K562 (cell line): ENCODE results near the gene ZNF776. TPM values are rescaled to one million over a fixed set of nuclear protein-coding genes. Genes with fewer than 3 reads are reported as not detected.

Experiments used
- ATAC-seq: fragments of 200-7000 bp; cut with Tn5 transposase; 3 replicates; pipeline ENCODE4 v1.9.1; 2020; ENCODE audit warnings: moderate library complexity
- BruUV-seq: library from RNA; stranded (reverse); fragments of 400-500 nt; replicated peaks from 2 replicates; lab custom pipeline; 2021; lab: Mats Ljungman, UMichigan
- CTCF ChIA-PET: fragments of 300-600 bp; formaldehyde crosslinking; extraction: SDS; loops from one replicate; lab custom pipeline; 2021; ENCODE audit warnings: low intra/inter-chr PET ratio; lab: Yijun Ruan, JAX
- POLR2A ChIA-PET: fragments of 300-600, 350-650 bp; sonication (Branson Sonifier 250); formaldehyde crosslinking; extraction: SDS; loops from one replicate; lab custom pipeline; 2021; ENCODE audit warnings: antibody characterized with exemption, inconsistent platforms; lab: Yijun Ruan, JAX
- DNase-seq, 4 experiments: peaks; one replicate each; pipeline versions ENCODE4 v3.0.0 to v3.0.0-alpha.2; 2011 to 2018; ENCODE audit warnings: low spot score in 3 of 4, mixed read lengths in 3 of 4; ENCODE audit errors: extremely low read depth in 1 of 4
- FAIRE-seq: peaks from 2 replicates; lab custom pipeline; 2011; peaks lifted over from hg19 to GRCh38; lab: Jason Lieb, UNC
- H2AFZ ChIP-seq: 2 replicates; pipeline ENCODE4 v1.6.0; 2011; ENCODE audit warnings: low read depth, low read length, control low read depth, inconsistent platforms
- H3K27ac ChIP-seq: fragments of 200-600 bp; 3 replicates; pipeline ENCODE4 v1.8.0; 2011; ENCODE audit warnings: low read depth, mild to moderate bottlenecking, control low read depth, inconsistent platforms, low read length, moderate library complexity, mixed read lengths; ENCODE audit errors: extremely low read depth
- H3K27me3 ChIP-seq, 2 experiments: fragments of 300-600 bp in 1 of 2; 2 replicates in 1 of 2; 3 replicates in 1 of 2; pipeline versions ENCODE4 v1.6.0 to v1.8.0; 2011; ENCODE audit warnings: inconsistent platforms in 2 of 2, low read length in 2 of 2, mild to moderate bottlenecking in 1 of 2, mixed read lengths in 1 of 2, moderate library complexity in 1 of 2; ENCODE audit not compliant: control insufficient read depth in 2 of 2, insufficient read depth in 2 of 2
- H3K36me3 ChIP-seq: fragments of 300-600 bp; 3 replicates; pipeline ENCODE4 v1.8.0; 2011; ENCODE audit warnings: mild to moderate bottlenecking, low read length, inconsistent platforms; ENCODE audit not compliant: control insufficient read depth, insufficient read depth
- H3K4me1 ChIP-seq, 2 experiments: fragments of 200-600 bp in 1 of 2; replicated peaks in 1 of 2; 2 replicates in 1 of 2; 3 replicates in 1 of 2; pipeline versions ENCODE4 v1.5.1 to v1.8.0; 2011; ENCODE audit warnings: inconsistent platforms in 2 of 2, low read length in 2 of 2, mild to moderate bottlenecking in 1 of 2, mixed read lengths in 1 of 2, moderate library complexity in 1 of 2; ENCODE audit not compliant: control insufficient read depth in 2 of 2, insufficient read depth in 2 of 2
- H3K4me2 ChIP-seq: 2 replicates; pipeline ENCODE4 v1.6.1; 2011; ENCODE audit warnings: low read length, control low read depth, inconsistent platforms, mixed read lengths; ENCODE audit not compliant: insufficient read depth
- H3K4me3 ChIP-seq: fragments of 200-600 bp; sonication (generic), shearing (Covaris generic); 2 replicates; pipeline ENCODE4 v1.5.1; 2016; ENCODE audit warnings: control low read depth, inconsistent platforms
- H3K79me2 ChIP-seq: fragments of 200-600 bp; 3 replicates; pipeline ENCODE4 v1.8.0; 2011; ENCODE audit warnings: low read length, inconsistent platforms; ENCODE audit not compliant: control insufficient read depth, insufficient read depth
- H3K9ac ChIP-seq, 2 experiments: 2 replicates each; pipeline versions ENCODE4 v1.6.0 to v1.6.1; 2011; ENCODE audit warnings: low read depth in 2 of 2, low read length in 2 of 2, control low read depth in 1 of 2, inconsistent platforms in 1 of 2, mild to moderate bottlenecking in 1 of 2, mixed read lengths in 1 of 2; ENCODE audit not compliant: insufficient read depth in 1 of 2
- H3K9me1 ChIP-seq: one replicate; pipeline ENCODE4 v1.6.0; 2011; ENCODE audit warnings: inconsistent platforms, mild to moderate bottlenecking, low read length, moderate library complexity; ENCODE audit not compliant: control insufficient read depth, insufficient read depth
- H3K9me3 ChIP-seq: replicated peaks from 2 replicates; pipeline ENCODE4 v1.5.1; 2011; ENCODE audit warnings: low read depth, low read length, inconsistent platforms; ENCODE audit not compliant: control insufficient read depth, insufficient read depth
- H4K20me1 ChIP-seq: replicated peaks from 2 replicates; pipeline ENCODE4 v1.6.1; 2011; ENCODE audit warnings: low read length, inconsistent platforms, mixed read lengths; ENCODE audit not compliant: control insufficient read depth, insufficient read depth
- HDAC6 ChIP-seq: IDR thresholded peaks from 2 replicates; pipeline ENCODE4 v1.6.1; 2012; ENCODE audit warnings: low read depth, mild to moderate bottlenecking, control low read depth, inconsistent platforms, low read length, moderate library complexity
- KAT2B ChIP-seq: IDR thresholded peaks from one replicate; pipeline ENCODE4 v1.6.1; 2012; ENCODE audit warnings: low read depth, mild to moderate bottlenecking, control low read depth, inconsistent platforms, low read length, moderate library complexity
- KLF10 ChIP-seq: fragments of 250-450 bp; sonication (Bioruptor Pico); IDR thresholded peaks from 2 replicates; pipeline ENCODE4 v1.6.1; 2021; ENCODE audit warnings: matching md5 sums
- KLF6 ChIP-seq: fragments of 250-450 bp; sonication (Bioruptor Pico); IDR thresholded peaks from 2 replicates; pipeline ENCODE4 v1.4.0; 2020; ENCODE audit warnings: mild to moderate bottlenecking, moderate library complexity, borderline replicate concordance
- PATZ1 ChIP-seq: fragments of 250-450 bp; sonication (Bioruptor Pico); IDR thresholded peaks from 2 replicates; pipeline ENCODE4 v1.5.0; 2020; ENCODE audit warnings: mild to moderate bottlenecking, borderline replicate concordance
- PURB ChIP-seq: sonication (generic); formaldehyde crosslinking; IDR thresholded peaks from 2 replicates; pipeline ENCODE4 v1.9.0; 2021; ENCODE audit warnings: low read depth, mild to moderate bottlenecking, missing genetic modification reagents
- SIN3A ChIP-seq, 2 experiments: fragments of 150-350 bp in 1 of 2; IDR thresholded peaks; 2 replicates each; pipeline ENCODE4 v1.6.1; 2011 to 2016; ENCODE audit warnings: borderline replicate concordance in 2 of 2, low read depth in 2 of 2, low read length in 2 of 2, mild to moderate bottlenecking in 2 of 2, moderate library complexity in 2 of 2; ENCODE audit not compliant: control insufficient read depth in 1 of 2
- SOX6 ChIP-seq: fragments of 450-650 bp; IDR thresholded peaks from 2 replicates; pipeline ENCODE4 v1.6.1; 2014; ENCODE audit warnings: mild to moderate bottlenecking
- SRSF3 ChIP-seq: fragments of 200-400 bp; formaldehyde crosslinking; IDR thresholded peaks from 2 replicates; pipeline ENCODE4 v1.6.1; 2016; ENCODE audit warnings: mild to moderate bottlenecking, low read length, moderate library complexity; ENCODE audit not compliant: insufficient read depth
- WGBS: fragments of 100-300 bp; shearing (Covaris generic); methylation state at CpG from one replicate; pipeline ENCODE4 v1.1.6; 2016; ENCODE audit warnings: low coverage, mixed read lengths; ENCODE audit not compliant: insufficient coverage; ENCODE audit errors: missing lambda C conversion rate; 5-methylcytosine and 5-hydroxymethylcytosine counted together
- in situ Hi-C: fragments of 300-500 bp; cut with MboI; formaldehyde crosslinking; loops from 4 replicates; pipeline ENCODE4 v1.15.0; 2018; ENCODE audit warnings: inconsistent platforms, mixed read lengths
- intact Hi-C: fragments of 100-400 bp; cut with micrococcal nuclease; formaldehyde crosslinking; loops from 2 replicates; pipeline ENCODE4 v1.14.2; 2022
- polyA plus RNA-seq, 8 experiments: library from polyadenylated mRNA; depleted of rRNA in 4 of 8; stranded (reverse) in 5 of 8; unstranded in 3 of 8; fragments of >200 nt; fragmentation: Nextera tagmentation in 2 of 8; fragmentation: Illumina TruSeq in 1 of 8; extraction: Ambion mirVana in 2 of 8; extraction: Trizol in 1 of 8; gene quantifications; 2 replicates each; pipeline versions ENCODE4 v1.2.1 to v1.2.3, GENCODE V29; 2011 to 2014; ENCODE audit warnings: inconsistent platforms in 1 of 8, missing spikeins in 1 of 8
- total RNA-seq, 7 experiments: library from RNA; depleted of rRNA in 6 of 7; stranded (reverse); fragments of >200 nt in 6 of 7; fragmentation: Illumina TruSeq in 2 of 7; extraction: Trizol in 2 of 7; gene quantifications; 2 replicates each; pipeline versions ENCODE4 v1.2.1 to v1.2.3, GENCODE V29; 2011 to 2021; ENCODE audit warnings: low replicate concordance in 1 of 7
- TF ChIP-seq, protein P1 (sequence below), 2 experiments: IDR thresholded peaks; 2 replicates each; pipeline ENCODE4 v1.6.1; 2012; ENCODE audit warnings: improper control_type of control experiment in 2 of 2, low read depth in 2 of 2, low read length in 2 of 2, borderline replicate concordance in 1 of 2
- TF ChIP-seq, protein P2 (sequence below): fragments of 450-650 bp; formaldehyde crosslinking; IDR thresholded peaks from 2 replicates; pipeline ENCODE4 v1.4.0; 2022; ENCODE audit warnings: missing genetic modification characterization

The ZNF776 gene
- total and polyA plus RNA-seq, 9 of the 15 experiments (the other 6 are each of a cell fraction or from before 2014, with no cell fraction given) = 2.2 to 16.9 (median 8.2) TPM

DNA sequence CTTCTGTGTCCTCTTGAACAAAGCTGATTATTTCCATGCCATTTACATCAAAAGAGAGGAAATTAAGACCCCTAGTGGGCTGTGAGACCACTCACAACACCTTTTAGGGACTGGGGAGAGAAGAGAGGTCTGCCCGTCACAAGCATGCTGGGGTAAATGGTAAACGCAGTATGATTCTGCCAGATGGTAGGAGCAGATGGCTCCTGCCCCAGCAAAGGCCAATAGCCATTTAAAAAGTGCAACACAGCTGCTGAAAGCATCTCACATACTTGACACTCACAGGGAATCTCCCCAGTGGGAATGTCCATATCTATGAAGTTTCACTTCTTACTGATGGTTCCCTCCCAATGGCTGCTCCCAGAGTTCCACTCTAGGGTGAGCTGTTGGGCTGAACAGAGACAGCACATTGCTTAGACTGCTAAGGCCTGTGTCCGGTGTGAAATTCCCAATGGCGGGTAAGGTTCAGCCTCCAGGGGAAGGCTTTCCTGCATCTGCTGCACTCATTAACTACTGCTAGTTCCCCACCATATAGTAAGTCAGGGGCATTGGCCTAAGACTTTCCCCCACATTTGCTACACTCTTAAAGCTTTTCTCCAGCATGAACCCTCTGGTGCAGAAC is 26.6 kb upstream of the ZNF776 start:
- 56% methylated on average over 4 of the region's 4 CpGs for WGBS
- POLR2A ChIA-PET = no interaction called here
- no peaks in the 10 kb centered on the region for H3K9me1 ChIP-seq
- in situ Hi-C loops = no loop called here
- CTCF ChIA-PET = no interaction called here
- DNase-seq (no peak), ATAC-seq (no peak), FAIRE-seq (no peak)
- BruUV-seq = no TSS peak
- H3K9ac ChIP-seq = no peak overlapping the region
- H3K4me2 ChIP-seq = no peak overlapping the region
- peaks cover 15% of the 10 kb centered on the region for H3K36me3 ChIP-seq
- H2AFZ ChIP-seq = no peak overlapping the region
- H4K20me1 ChIP-seq = no peaks in the 10 kb centered on the region
- H3K4me3 ChIP-seq = no peak overlapping the region
- no peak for TF ChIP-seq SOX6
- no peak for TF ChIP-seq PATZ1
- TF ChIP-seq, protein P1, sequence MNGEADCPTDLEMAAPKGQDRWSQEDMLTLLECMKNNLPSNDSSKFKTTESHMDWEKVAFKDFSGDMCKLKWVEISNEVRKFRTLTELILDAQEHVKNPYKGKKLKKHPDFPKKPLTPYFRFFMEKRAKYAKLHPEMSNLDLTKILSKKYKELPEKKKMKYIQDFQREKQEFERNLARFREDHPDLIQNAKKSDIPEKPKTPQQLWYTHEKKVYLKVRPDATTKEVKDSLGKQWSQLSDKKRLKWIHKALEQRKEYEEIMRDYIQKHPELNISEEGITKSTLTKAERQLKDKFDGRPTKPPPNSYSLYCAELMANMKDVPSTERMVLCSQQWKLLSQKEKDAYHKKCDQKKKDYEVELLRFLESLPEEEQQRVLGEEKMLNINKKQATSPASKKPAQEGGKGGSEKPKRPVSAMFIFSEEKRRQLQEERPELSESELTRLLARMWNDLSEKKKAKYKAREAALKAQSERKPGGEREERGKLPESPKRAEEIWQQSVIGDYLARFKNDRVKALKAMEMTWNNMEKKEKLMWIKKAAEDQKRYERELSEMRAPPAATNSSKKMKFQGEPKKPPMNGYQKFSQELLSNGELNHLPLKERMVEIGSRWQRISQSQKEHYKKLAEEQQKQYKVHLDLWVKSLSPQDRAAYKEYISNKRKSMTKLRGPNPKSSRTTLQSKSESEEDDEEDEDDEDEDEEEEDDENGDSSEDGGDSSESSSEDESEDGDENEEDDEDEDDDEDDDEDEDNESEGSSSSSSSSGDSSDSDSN (IDR thresholded peaks at IDR 0.05; ENCODE audit: borderline replicate concordance in 1 of 2, low read depth in 2 of 2, low read length in 2 of 2) = no peak
- no peak for TF ChIP-seq SRSF3
- no peak for TF ChIP-seq KAT2B
- TF ChIP-seq, protein P2, sequence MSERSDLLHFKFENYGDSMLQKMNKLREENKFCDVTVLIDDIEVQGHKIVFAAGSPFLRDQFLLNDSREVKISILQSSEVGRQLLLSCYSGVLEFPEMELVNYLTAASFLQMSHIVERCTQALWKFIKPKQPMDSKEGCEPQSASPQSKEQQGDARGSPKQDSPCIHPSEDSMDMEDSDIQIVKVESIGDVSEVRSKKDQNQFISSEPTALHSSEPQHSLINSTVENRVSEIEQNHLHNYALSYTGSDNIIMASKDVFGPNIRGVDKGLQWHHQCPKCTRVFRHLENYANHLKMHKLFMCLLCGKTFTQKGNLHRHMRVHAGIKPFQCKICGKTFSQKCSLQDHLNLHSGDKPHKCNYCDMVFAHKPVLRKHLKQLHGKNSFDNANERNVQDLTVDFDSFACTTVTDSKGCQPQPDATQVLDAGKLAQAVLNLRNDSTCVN (CRISPR knock-in tag) = no peak
- no peak for TF ChIP-seq PURB (CRISPR knock-in tag)
- no peak for TF ChIP-seq KLF10 (CRISPR knock-in tag)
- no peak for TF ChIP-seq HDAC6
- no peak for TF ChIP-seq SIN3A (IDR thresholded peaks at IDR 0.05; ENCODE audit: borderline replicate concordance in 2 of 2, control insufficient read depth in 1 of 2, low read depth in 2 of 2, low read length in 2 of 2)
- TF ChIP-seq KLF6 (CRISPR knock-in tag) = no peak
- no peaks in the 10 kb centered on the region for H3K79me2 ChIP-seq
- no peaks in the 10 kb centered on the region for H3K27me3 ChIP-seq
- no peaks in the 10 kb centered on the region for H3K4me1 ChIP-seq
- H3K27ac ChIP-seq = no peak overlapping the region
- intact Hi-C loops = no loop called here
- peaks cover 9% of the 10 kb centered on the region for H3K9me3 ChIP-seq
